Endothelial cell (in vitro differentiated cells): ENCODE measurements around the gene AGBL4. TPM values are rescaled to one million over a fixed set of nuclear protein-coding genes. Genes with fewer than 3 reads are reported as not detected.
"Not testable (repeated sequence)": the region's sequence is repeated elsewhere in the genome, so short reads cannot be mapped to it uniquely, and the experiment has no call there.

ENCODE experiments used
- DNase-seq: peaks from one replicate; pipeline ENCODE4 v3.0.0; 2021; ENCODE audit warnings: low spot score
- H3K27ac Mint-ChIP-seq: one replicate; pipeline ENCODE4 v1.8.0; 2021; ENCODE audit warnings: mixed read lengths, inconsistent platforms; ENCODE audit not compliant: unreplicated experiment
- H3K27me3 Mint-ChIP-seq: one replicate; pipeline ENCODE4 v1.8.0; 2021; ENCODE audit warnings: mild to moderate bottlenecking, moderate library complexity, mixed read lengths, inconsistent platforms; ENCODE audit not compliant: unreplicated experiment
- H3K36me3 Mint-ChIP-seq: one replicate; pipeline ENCODE4 v1.8.0; 2021; ENCODE audit warnings: mild to moderate bottlenecking, low read depth, mixed read lengths, inconsistent platforms; ENCODE audit not compliant: unreplicated experiment
- H3K4me1 Mint-ChIP-seq: one replicate; pipeline ENCODE4 v1.8.0; 2021; ENCODE audit warnings: mild to moderate bottlenecking, mixed read lengths, inconsistent platforms; ENCODE audit not compliant: unreplicated experiment
- H3K4me3 Mint-ChIP-seq: one replicate; pipeline ENCODE4 v1.8.0; 2021; ENCODE audit warnings: mild to moderate bottlenecking, mixed read lengths, inconsistent platforms; ENCODE audit not compliant: unreplicated experiment
- H3K9me3 Mint-ChIP-seq: one replicate; pipeline ENCODE4 v1.8.0; 2021; ENCODE audit warnings: mixed read lengths, inconsistent platforms; ENCODE audit not compliant: unreplicated experiment
- total RNA-seq: library from RNA; stranded (reverse); fragmentation: NEBNext Ultra II Directional; extraction: Animal tissue kit (Norgen Biotek cat#: 25700); gene quantifications from one replicate; pipeline ENCODE4 v1.2.1, GENCODE V29; 2021; ENCODE audit not compliant: unreplicated experiment
- TF ChIP-seq, protein P1 (sequence below): fragments of 200-600 bp; sonication (generic); IDR thresholded peaks from one replicate; pipeline ENCODE4 v1.5.0; 2021; ENCODE audit warnings: antibody characterized with exemption; ENCODE audit not compliant: unreplicated experiment

The AGBL4 gene
- total RNA-seq, 1 donor from 2014 or later = 0.51 TPM

DNA sequence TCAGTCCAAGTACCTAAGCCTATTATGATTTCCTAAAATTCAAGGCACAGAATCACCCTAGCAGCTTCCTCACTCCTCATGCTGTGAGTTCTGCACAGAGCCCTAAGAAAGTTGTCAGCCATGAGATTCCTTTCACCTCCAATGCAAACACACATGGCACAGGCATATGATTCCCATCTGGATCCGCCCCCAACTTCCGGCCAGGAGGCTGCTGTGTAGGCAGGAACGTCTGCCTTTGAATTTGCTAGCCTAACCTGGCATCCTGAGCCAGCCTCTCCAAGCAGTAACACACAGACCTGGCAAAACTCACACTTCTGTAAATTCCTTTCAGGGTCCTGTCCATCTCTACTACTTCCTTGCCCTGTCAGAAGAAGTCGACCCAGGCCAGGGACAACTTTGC is 726.0 kb downstream of the AGBL4 start:
- Mint-ChIP-seq H3K4me1 (peaks cover 9% of the 10 kb centered on the region), H3K27me3 (no peaks in the 10 kb centered on the region), H3K36me3 (no peaks in the 10 kb centered on the region), H3K4me3 (no peak overlapping the region), H3K27ac (no peak overlapping the region), H3K9me3 (no peaks in the 10 kb centered on the region)
- DNase-seq = no peak
- TF ChIP-seq, protein P1, sequence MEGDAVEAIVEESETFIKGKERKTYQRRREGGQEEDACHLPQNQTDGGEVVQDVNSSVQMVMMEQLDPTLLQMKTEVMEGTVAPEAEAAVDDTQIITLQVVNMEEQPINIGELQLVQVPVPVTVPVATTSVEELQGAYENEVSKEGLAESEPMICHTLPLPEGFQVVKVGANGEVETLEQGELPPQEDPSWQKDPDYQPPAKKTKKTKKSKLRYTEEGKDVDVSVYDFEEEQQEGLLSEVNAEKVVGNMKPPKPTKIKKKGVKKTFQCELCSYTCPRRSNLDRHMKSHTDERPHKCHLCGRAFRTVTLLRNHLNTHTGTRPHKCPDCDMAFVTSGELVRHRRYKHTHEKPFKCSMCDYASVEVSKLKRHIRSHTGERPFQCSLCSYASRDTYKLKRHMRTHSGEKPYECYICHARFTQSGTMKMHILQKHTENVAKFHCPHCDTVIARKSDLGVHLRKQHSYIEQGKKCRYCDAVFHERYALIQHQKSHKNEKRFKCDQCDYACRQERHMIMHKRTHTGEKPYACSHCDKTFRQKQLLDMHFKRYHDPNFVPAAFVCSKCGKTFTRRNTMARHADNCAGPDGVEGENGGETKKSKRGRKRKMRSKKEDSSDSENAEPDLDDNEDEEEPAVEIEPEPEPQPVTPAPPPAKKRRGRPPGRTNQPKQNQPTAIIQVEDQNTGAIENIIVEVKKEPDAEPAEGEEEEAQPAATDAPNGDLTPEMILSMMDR = no peak

DNA sequence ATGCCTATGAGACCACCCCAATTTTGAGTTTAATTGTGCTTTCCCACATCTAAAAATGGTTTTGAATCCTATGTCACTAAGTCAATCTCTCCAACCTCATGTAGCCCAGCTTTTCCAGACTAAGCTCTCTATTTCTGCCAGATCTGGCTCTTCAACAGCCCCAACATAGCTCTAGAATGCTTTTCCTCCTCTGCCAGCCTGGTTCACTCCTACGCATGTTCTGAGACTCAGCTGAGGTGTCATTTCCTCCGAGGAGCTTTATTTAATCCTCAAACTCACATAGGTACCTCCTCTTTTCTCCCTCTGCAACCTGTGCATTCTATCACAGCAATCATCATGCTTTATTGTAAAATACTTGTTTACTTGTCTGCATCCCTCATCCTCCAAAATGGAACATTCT is 729.2 kb downstream of the AGBL4 start:
- Mint-ChIP-seq H3K4me3 (no peak overlapping the region), H3K36me3 (peaks cover 4% of the 10 kb centered on the region), H3K4me1 (peaks cover 9% of the 10 kb centered on the region), H3K27ac (no peak overlapping the region), H3K27me3 (peaks cover 4% of the 10 kb centered on the region), H3K9me3 (peaks cover 4% of the 10 kb centered on the region)
- DNase-seq = no peak
- TF ChIP-seq, protein P1 = no peak

DNA sequence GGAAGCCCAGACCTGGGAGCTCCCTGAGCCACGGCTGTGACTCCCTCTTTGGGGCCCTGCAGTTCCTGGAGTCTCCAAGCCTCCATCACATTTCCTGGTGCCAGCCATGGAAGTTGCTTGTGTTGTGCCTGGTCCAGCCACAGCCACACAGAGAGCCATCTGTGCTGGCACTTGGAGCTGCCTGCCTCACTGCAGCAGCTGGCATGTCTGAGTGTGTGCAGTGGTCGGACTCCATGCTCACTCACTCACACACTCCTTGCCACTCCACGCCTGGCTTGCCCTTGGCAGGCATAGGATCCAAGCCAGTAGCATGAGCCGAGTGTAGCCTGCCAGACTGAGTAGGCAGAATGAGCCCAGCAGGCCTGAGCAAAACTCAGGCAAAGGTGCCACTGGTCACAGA is 730.7 kb downstream of the AGBL4 start:
- TF ChIP-seq, protein P1 = no peak
- no peak for DNase-seq
- H3K27me3 Mint-ChIP-seq = peaks cover 4% of the 10 kb centered on the region
- no peak overlapping the region for H3K4me3 Mint-ChIP-seq
- peaks cover 4% of the 10 kb centered on the region for H3K9me3 Mint-ChIP-seq
- H3K36me3 Mint-ChIP-seq = peaks cover 4% of the 10 kb centered on the region
- H3K27ac Mint-ChIP-seq = no peak overlapping the region
- H3K4me1 Mint-ChIP-seq = peaks cover 8% of the 10 kb centered on the region

DNA sequence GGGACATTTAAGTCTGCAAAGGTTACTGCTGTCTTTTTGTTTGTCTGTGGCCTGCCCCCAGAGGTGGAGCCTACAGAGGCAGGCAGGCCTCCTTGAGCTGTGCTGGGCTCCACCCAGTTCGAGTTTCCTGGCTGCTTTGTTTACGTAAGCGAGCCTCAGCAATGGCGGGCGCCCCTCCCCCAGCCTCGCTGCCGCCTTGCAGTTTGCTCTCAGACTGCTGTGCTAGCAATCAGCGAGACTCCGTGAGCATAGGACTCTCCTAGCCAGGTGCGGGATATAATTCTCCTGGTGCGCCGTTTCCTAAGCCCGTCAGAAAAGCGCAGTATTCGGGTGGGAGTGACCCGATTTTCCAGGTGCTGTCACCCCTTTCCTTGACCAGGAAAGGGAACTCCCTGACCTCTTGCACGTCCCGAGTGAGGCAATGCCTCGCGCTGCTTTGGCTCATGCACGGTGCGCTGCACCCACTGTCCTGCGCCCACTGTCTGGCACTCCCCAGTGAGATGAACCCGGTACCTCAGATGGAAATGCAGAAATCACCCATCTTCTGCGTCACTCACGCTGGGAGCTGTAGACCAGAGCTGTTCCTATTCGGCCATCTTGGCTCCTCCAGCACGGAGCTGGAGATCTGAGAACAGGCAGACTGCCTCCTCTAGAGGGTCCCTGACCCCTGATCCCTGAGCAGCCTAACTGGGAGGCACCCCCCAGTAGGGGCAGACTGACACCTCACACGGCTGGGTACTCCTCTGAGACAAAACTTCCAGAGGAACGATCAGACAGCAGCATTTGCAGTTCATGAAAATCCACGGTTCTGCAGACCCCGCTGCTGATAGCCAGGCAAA is 766.3 kb downstream of the AGBL4 start:
- DNase-seq = peak; percentile 7
- not testable (repeated sequence) for H3K27me3 Mint-ChIP-seq, H3K27ac Mint-ChIP-seq, H3K4me1 Mint-ChIP-seq, H3K36me3 Mint-ChIP-seq, H3K9me3 Mint-ChIP-seq, H3K4me3 Mint-ChIP-seq

DNA sequence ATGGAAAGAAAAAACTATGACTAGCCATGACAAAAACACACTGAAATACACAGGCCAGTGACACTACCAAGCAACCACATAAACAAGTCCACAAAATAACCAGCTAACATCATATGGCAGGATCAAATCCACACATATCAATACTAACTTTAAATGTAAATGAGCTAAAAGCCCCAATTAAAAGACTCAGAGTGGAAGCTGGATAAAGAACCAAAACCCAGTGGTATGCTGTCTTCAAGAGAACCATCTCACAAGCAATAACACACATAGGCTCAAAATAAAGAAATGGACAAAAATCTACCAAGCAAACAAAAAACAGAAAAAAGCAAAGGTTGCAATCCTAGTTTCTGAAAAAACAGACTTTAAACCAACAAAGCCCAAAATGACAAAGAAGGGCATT is 770.8 kb downstream of the AGBL4 start:
- Mint-ChIP-seq H3K27ac (no peak overlapping the region), H3K4me3 (no peak overlapping the region), H3K36me3 (no peaks in the 10 kb centered on the region), H3K4me1 (no peaks in the 10 kb centered on the region), H3K9me3 (peaks cover 3% of the 10 kb centered on the region), H3K27me3 (peaks cover 3% of the 10 kb centered on the region)
- TF ChIP-seq, protein P1 = no peak
- no peak for DNase-seq
